Subcutaneous adipose tissue (tissue), 4 donors: ENCODE measurements around the gene RAE1. TPM values are rescaled to one million over a fixed set of nuclear protein-coding genes. Genes with fewer than 3 reads are reported as not detected.

Experiments used
- total RNA-seq, 4 donors: library from RNA; depleted of rRNA; stranded (reverse); fragments of >200 nt; gene quantifications; one replicate each; pipeline ENCODE4 v1.1.0, GENCODE V29; 2016
- TF ChIP-seq, protein P1 (sequence below): fragments of 450-650 bp; IDR thresholded peaks from one replicate; pipeline ENCODE4 v1.5.1; 2016; ENCODE audit warnings: low read depth, mild to moderate bottlenecking, control low read depth, antibody characterized with exemption, moderate library complexity

RAE1 gene
- total RNA-seq, 4 donors from 2014 or later, result 13.9 to 39.5 (median 16.4) TPM

- TF ChIP-seq, protein P1, sequence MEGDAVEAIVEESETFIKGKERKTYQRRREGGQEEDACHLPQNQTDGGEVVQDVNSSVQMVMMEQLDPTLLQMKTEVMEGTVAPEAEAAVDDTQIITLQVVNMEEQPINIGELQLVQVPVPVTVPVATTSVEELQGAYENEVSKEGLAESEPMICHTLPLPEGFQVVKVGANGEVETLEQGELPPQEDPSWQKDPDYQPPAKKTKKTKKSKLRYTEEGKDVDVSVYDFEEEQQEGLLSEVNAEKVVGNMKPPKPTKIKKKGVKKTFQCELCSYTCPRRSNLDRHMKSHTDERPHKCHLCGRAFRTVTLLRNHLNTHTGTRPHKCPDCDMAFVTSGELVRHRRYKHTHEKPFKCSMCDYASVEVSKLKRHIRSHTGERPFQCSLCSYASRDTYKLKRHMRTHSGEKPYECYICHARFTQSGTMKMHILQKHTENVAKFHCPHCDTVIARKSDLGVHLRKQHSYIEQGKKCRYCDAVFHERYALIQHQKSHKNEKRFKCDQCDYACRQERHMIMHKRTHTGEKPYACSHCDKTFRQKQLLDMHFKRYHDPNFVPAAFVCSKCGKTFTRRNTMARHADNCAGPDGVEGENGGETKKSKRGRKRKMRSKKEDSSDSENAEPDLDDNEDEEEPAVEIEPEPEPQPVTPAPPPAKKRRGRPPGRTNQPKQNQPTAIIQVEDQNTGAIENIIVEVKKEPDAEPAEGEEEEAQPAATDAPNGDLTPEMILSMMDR, result no peak
Measured at GRCh38 chr20:57377350-57377749, 26.3 kb downstream of the RAE1 start.

DNA sequence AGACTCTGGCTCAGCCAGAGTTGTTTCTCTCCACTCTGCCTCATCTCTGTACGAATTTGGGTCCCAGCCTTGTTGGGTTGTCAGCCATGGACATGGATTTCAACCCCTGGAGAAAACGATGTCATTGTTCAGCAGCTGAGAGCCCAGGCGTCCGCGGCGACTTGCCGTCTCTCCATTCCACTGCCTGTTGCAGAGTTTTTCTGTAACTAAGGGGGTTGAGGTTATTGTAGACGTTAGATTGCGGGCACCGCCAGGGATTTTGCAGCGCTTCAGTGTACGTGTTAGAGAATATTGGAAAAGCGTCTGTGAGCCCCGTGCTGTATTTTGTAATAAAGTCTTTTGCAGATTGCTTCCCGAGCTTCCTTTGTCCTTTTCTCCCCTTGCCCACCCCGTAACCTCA lies 27.1 kb downstream of the RAE1 start:
- TF ChIP-seq, protein P1, result no peak

- TF ChIP-seq, protein P1, result no peak
Measured at GRCh38 chr20:57378646-57379262, 27.7 kb downstream of the RAE1 start.

DNA sequence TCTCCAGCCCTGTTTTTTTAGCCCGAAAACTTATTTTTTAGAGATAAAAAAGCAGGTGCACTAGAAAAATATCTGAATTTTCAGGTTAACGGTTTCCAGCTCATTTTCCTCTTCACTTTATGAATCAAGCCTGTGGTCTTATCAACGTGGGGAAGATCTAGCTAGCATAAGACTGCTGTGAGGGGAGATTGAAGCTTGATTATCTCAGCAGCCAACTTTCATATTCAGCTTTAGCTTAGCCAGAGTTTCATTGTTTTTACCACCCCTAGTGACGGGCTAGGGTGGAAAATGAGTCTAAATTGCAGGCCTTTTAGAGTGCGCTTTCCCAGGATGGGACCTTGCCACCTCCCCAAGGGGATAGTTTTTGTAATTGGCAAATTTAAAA lies 28.2 kb downstream of the RAE1 start:
- TF ChIP-seq, protein P1, result no peak

DNA sequence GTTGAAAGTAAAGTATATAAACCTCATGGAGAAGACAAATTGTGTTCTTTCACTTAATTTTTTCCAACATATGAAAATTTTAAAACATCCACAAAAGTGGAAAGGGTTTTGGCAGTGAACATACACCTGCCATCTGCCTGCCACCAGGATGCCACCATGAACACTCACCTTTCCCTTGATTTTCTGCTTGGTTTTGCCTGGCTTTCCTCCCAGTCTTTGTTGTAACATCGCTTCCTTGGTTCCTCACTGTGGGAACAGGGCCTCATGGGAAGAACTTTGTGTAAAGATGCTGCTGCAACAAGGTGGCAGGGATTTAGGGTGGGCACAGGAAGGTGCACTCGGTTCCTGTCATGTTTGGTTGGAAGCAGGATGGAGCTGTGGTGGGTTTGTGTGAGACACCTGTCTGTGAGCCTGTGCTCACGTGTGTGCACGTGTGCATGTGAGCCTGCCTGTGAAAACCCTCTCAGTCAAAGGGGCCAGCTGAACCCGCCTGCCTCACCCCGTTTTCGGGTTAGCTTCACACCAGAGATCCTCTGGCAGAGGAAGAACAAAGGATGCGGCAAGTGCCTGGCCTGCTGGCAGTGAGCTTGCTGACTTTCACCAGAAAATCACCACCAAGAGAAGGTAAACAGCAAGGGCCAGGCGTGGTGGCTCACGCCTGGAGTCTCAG lies 29.2 kb downstream of the RAE1 start:
- TF ChIP-seq, protein P1, result no peak

DNA sequence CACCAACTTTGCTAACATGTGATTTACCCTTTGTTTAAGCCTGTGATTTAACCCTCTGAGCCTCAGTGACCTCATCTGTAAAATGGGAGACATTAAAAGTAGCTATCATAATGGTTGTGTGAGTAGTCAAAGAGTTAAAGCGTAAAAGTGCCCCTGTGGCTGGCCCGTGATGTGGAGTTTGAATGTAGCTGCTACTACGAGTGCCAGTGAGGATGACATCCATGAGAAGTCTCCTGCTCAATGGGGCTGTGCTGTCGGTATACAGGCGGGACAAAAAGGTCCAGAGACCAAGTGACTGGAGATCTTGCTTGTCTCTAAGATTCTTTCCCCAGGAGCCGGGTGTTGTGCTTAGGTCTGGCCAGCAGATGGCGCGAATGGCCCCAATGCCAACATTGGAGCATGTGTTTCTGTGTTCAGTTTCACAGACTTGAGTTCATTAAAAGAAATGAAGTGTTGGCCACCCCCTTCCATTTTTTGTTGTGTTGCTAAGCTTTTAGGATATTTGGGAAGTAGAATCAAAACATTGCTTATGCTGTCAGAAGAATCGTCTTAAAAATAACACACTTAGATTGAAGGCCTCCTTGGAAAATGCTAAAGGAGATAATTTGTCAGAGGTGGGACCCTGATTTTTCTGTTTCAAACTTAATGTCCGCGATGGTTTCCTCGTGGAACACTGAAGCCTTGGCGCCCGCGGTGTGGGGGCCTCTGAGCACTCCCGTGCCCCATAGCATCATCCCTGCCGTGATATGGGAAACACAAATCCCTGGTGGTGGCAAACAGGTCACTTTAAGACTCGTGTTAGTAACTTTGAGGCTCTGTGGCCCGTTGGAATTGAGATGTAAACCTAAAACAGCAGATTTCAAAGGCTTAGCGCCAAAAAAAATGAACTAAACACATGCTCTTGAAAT lies 30.8 kb downstream of the RAE1 start:
- TF ChIP-seq, protein P1, result no peak

DNA sequence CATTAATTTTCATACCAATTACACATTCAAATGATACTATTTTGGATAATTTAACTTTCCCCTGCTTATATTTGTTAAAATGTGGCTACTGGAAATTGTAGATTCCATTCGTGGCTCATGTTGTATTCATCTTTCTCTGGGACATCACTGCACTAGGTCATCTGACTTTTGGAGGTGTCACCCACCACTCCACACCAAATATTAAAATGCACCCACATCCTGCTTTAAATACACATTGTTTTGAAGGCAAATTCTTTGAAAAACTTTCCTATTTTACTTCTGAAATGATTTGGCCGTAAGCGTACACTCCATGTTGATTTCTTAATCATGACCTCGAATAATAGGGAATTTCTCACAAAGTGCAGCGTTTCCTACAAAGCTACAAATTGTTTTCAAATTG lies 31.5 kb downstream of the RAE1 start:
- TF ChIP-seq, protein P1, result no peak
